Measurements from ENCODE around the gene MRAP. TPM values are rescaled to one million over a fixed set of nuclear protein-coding genes. Genes with fewer than 3 reads are reported as not detected.

MRAP gene
- polyA plus RNA-seq, 1 donor from 2014 or later: not detected

DNA sequence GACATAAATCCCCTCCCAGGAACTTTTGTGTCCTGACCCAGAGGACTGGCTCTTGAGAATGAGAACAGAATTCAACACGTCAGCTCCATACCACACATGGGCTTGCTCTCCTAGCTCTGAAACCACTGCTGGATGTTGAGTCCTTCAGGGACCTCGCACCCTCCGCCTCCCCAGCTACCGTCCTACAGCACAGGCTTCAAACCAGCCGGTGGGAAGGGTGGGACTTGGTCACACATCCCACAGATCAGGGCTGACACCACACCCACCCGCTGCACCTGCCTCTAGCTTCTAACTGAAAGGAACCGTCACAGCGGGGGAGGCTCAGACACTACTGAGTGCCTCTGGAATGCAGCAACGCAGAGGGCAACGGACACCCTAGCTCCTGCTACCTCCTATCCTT is 24.0 kb downstream of the MRAP start:
- Mint-ChIP-seq H3K4me3 (no peak overlapping the region), H3K36me3 (peaks cover 17% of the 10 kb centered on the region), H3K27ac (no peak overlapping the region), H3K27me3 (no peaks in the 10 kb centered on the region), H3K9me3 (peaks cover 0 to 2% (median 0%) of the 10 kb centered on the region in 3 donors), H3K4me1 (no peaks in the 10 kb centered on the region)

DNA sequence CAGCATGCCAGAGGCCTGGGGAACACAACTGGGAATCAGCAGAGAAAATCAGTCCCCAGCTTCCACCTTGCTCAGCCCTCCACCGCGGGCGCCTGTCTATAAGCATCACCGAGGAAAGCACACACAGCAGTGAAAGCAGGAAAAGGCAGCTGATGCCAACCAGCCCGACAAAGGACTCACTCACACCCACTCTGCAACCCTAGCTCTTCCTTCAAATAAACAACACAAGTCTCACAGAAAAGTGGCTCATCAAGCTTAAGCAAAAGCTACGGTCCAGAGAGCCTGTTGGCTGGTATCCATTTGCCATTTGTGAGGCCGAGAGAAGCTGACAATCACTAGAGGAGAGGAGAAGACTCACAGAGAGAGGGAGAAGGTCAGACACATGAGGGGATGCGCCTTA is 27.1 kb downstream of the MRAP start:
- H3K36me3 Mint-ChIP-seq: peaks cover 24% of the 10 kb centered on the region
- H3K9me3 Mint-ChIP-seq: peaks cover 0 to 4% (median 0%) of the 10 kb centered on the region in 3 donors
- H3K4me3 Mint-ChIP-seq: no peak overlapping the region

DNA sequence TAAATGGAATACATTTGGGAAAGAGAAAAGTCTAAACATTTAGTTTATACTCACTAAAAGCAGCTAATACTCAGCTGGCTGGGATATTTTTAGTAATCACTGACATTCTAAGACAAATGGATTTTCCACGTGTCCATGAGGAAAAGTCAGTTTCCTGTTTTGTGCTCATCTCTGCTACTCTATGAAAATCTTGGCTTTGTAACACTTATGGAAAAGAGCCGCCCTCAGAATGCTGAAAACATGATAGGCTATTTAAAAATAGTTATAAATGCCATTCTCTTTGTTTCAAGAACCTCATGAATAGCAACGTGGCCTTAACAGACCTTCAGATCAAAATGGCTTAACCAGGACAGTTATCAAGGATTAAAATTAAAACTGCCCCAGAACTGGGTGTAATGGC is 29.9 kb downstream of the MRAP start:
- H3K4me3 Mint-ChIP-seq: no peak overlapping the region
- peaks cover 36% of the 10 kb centered on the region for H3K36me3 Mint-ChIP-seq
- H3K9me3 Mint-ChIP-seq: peaks cover 0 to 9% (median 1%) of the 10 kb centered on the region in 3 donors
- peaks cover 5% of the 10 kb centered on the region in 3 donors for H3K4me1 Mint-ChIP-seq
- no peaks in the 10 kb centered on the region for H3K27me3 Mint-ChIP-seq
- H3K27ac Mint-ChIP-seq: no peak overlapping the region

More for the DNA sequence above, 27.1 kb downstream of the MRAP start:
- Mint-ChIP-seq H3K4me1 (no peaks in the 10 kb centered on the region), H3K27me3 (no peaks in the 10 kb centered on the region), H3K27ac (no peak overlapping the region)

DNA sequence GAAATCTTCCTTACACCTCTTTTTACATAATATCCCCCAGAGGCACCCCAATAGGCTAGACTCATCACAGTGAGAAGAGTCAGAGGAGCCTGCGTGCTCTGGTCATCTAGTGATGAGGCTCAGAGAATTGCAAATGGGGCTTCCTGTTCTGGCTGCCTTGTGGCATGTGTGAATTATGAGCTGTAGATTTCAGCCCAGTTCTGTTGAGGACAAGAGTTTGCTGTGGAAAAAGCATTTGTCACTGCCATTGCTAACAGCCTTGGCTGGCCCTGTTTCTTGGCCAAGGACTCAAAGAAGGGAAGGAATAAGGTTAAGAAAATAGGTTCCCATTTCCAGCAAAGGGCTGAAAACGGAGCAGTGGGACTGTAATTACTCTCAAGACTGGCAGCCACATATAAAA is 30.7 kb downstream of the MRAP start:
- Mint-ChIP-seq H3K9me3 (peaks cover 0 to 9% (median 1%) of the 10 kb centered on the region in 3 donors), H3K4me1 (peaks cover 5% of the 10 kb centered on the region in 3 donors), H3K36me3 (peaks cover 31% of the 10 kb centered on the region), H3K27ac (no peak overlapping the region), H3K27me3 (no peaks in the 10 kb centered on the region), H3K4me3 (no peak overlapping the region)

DNA sequence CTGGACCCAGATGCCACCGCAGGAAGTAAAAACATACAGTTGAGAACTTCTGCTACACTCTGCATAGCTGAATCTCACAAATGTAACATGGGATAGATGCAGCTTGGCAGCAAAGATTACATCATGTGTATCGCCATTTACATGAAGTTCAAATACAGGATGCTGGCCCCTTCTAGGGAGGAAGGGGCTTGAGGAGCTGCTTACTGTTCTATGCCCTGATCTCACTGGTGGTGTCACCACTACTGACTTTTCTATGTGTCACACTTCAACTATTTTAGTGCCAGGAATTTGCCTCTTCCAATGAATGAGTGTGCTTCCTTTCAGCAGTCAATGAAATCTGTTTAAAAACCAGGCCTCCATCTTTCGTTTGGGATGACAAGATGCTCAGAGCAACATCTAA is 31.1 kb downstream of the MRAP start:
- Mint-ChIP-seq H3K4me1 (peaks cover 5% of the 10 kb centered on the region in 3 donors), H3K36me3 (peaks cover 31% of the 10 kb centered on the region), H3K4me3 (no peak overlapping the region), H3K27ac (no peak overlapping the region), H3K9me3 (peaks cover 0 to 9% (median 1%) of the 10 kb centered on the region in 3 donors), H3K27me3 (no peaks in the 10 kb centered on the region)

DNA sequence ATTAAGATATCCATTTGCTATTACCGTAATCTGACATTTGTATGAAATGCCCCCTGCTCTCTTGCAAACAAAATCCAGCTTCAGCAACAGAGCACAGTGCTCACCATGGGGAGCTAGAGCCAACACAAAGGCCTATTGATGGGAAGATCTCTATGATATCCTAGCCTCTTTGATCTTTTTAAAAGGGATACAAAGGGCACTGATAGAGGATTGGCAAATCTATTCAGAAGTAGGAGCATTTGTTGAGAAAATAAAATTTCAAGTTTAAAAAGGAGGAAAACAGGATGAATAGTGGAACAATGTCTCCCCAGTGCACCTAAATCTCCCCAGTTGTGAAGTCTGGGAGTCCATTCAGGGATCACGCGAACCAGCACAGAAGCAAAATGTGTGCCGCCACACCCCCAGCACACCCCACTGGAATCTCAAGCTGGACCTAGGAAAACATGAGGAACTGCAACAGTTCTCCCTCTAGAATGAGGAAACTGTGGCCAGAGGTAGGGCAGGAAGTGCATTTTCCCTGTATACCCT is 32.2 kb downstream of the MRAP start:
- peaks cover 5% of the 10 kb centered on the region in 3 donors for H3K4me1 Mint-ChIP-seq
- peaks cover 34% of the 10 kb centered on the region for H3K36me3 Mint-ChIP-seq
- no peaks in the 10 kb centered on the region for H3K27me3 Mint-ChIP-seq
- peaks cover 0 to 9% (median 1%) of the 10 kb centered on the region in 3 donors for H3K9me3 Mint-ChIP-seq
- H3K4me3 Mint-ChIP-seq: no peak overlapping the region
- no peak overlapping the region for H3K27ac Mint-ChIP-seq

DNA sequence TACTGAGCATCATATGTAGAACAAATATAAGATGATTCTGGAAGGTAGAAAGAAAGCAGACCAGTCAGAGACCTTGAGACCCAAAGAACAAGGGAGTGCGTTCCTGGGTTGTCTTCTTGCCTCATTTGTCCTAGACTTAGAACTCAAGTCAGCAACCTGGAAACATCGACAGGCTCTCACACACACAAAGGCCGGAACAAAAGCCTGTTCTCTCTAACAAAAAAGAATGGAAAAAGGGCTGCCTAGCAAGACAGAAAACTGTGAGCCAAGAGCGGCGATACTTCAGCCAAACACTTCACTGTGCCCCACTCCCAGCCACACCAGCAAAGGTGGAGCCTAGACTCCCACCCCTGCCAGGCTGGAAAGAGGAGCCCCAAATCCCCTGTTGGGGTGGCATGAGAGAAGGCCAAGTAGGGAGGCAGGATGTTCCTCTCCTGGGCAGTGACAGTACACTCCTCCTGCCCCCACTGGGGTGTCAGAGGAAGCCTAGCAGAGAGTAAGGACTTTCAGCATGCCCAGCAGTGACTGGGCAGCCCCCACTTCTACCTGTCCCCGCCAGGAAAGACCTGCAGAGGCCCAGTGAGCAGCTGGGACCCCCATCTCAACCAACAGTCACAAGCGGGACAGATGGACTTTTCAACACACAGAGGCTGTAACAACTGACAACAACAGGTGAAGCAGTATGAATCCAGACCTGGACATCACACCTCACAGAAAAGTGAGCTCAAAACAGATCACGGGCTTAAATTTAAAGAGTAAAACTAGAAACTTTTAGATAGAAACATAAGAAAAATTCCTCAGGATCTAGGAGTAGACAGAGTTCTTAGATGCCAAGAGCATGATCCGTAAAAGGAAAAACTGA is 33.0 kb downstream of the MRAP start:
- H3K4me3 Mint-ChIP-seq: no peak overlapping the region
- H3K27ac Mint-ChIP-seq: no peak overlapping the region
- peaks cover 5% of the 10 kb centered on the region in 3 donors for H3K4me1 Mint-ChIP-seq
- H3K27me3 Mint-ChIP-seq: no peaks in the 10 kb centered on the region
- peaks cover 0 to 9% (median 1%) of the 10 kb centered on the region in 3 donors for H3K9me3 Mint-ChIP-seq
- peaks cover 29% of the 10 kb centered on the region for H3K36me3 Mint-ChIP-seq

DNA sequence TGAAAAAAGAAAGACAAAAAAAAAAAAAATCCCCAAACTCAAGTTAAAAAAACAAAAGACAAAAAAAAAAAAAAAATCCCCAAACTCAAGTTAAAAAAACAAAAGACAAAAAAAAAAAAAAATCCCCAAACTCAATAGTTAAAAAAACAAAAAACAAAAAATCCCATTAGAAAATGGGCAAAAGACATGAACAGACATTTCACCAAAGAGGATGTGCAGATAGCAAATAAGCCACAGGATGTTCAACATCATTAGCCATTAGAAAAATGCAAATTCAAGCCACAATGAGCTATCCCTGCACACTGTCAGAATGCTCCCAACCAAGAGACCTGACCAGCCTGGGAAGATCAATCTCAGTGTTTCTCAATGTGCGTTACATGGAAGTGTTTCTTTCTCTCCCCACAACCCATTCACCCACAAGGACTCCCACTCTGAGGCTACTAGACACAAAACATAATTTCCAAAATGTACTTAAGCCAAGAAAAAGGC is 33.9 kb downstream of the MRAP start:
- H3K4me3 Mint-ChIP-seq: no peak overlapping the region
- peak overlapping the region in 1 of 3 donors; percentile 73 for H3K27ac Mint-ChIP-seq
- H3K36me3 Mint-ChIP-seq: peaks cover 27% of the 10 kb centered on the region
- H3K4me1 Mint-ChIP-seq: peaks cover 5% of the 10 kb centered on the region in 3 donors
- no peaks in the 10 kb centered on the region for H3K27me3 Mint-ChIP-seq
- peaks cover 0 to 9% (median 1%) of the 10 kb centered on the region in 3 donors for H3K9me3 Mint-ChIP-seq

DNA sequence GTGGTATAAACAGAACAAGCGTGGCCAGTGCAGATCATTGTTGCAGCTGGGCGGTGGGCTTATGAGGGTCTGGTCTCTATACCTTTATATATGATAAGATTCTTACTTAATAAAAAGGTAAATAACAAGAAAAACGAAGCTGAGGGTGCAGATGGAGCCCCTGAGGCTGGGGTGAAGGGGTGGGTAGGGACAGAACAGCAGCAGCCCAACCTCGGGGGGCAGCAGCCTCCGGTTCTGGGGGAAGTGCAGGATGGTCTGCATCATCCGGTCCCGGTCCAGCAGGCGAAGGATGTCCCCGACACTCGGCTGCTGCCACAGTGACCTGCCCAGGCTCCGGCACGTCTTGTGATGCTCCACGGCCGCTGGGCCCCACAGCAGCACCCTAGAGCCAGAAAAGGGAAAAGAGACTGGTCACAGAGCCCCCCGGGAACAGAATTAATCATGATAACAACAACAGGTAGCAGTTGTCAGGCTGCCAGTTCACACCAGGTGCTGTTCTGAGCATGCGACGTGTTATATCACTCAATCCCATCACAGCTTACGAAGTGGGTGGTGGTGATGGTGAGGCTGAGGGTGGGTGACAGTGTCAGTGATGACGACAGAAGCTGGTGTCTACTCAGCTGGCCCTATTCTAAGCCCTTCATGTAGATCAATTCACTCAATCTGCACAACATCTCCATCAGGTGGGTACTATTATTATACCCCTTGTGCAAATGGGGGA is 35.5 kb downstream of the MRAP start:
- no peak overlapping the region for H3K27ac Mint-ChIP-seq
- peaks cover 0 to 5% (median 1%) of the 10 kb centered on the region in 3 donors for H3K9me3 Mint-ChIP-seq
- H3K36me3 Mint-ChIP-seq: peaks cover 21% of the 10 kb centered on the region

DNA sequence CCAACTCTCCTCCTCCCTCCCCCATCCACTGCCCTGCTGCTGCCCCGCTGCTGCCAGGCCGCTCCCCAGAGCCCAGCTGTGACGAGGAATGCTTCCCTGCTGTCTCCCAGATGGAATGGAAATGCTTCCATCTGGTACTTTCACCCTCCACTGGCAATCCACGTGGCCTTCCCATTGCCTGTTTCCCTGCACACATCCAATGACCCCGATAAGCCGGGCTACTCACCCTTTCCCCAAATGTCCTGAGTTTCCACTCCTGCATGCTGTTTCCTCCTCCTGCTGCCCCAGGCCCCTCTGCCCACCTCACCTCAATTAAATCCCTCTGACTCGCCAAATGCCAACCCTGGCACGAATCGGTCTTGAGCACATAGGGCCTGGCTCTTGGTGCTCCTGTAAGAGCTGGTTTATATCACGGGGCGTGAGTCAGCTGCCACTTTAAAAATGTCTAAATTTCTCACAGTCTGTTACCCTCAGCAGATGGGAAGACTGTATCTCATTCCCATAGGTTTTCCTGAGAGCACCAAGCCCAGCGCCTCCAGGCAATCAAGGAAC is 36.4 kb downstream of the MRAP start:
- Mint-ChIP-seq H3K27ac (no peak overlapping the region), H3K4me1 (peaks cover 5% of the 10 kb centered on the region in 3 donors), H3K4me3 (no peak overlapping the region), H3K27me3 (no peaks in the 10 kb centered on the region), H3K9me3 (peaks cover 0 to 5% (median 1%) of the 10 kb centered on the region in 3 donors), H3K36me3 (peaks cover 20% of the 10 kb centered on the region)

More for the DNA sequence above, 35.5 kb downstream of the MRAP start:
- H3K27me3 Mint-ChIP-seq: no peaks in the 10 kb centered on the region
- H3K4me3 Mint-ChIP-seq: no peak overlapping the region
- peaks cover 5% of the 10 kb centered on the region in 3 donors for H3K4me1 Mint-ChIP-seq

DNA sequence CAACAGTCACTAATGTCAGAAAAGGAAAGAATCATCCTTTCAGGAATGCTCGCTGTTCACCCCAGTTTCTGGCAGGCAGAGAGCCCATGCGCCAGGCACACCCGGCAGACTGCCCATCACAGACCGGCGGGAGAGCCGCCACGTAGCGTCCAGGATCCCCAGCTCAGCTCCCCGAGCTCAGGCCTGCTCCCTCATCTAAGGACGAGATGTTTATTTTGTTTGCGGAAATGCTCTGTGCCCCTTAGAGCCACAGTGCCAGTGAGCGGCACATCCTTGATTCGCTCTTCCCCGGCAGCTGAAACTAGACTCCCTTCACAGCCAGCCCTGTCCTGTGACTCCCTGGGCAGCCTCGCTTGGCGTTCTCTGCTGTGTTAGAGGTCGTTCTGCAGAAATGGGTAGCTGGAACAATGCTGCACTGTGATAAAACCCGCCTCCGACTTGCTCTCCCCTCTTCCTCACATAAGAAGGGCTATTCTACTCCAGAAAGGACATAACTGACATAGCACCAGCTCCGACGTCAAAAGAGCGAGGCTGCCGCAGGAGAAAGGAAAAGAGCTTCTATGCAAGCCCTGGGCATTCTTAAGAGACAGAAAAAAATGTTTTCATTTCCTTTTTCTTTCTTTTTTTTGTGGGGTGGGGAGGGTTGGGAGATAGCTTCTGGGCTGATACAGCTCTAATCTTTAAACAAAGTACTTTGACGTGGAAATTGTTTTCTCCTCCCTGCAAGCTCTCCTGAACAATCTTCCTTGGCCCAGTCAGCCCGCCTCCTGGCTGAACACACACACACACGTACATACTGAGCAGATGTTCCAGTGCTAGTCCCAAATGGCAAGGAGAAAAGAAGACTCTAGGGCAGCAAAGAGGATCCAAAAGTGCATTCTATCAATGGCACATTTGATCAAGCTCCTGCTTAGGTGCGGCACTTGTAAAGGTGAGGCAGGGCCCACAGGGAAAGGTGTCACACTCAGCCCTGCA is 37.2 kb downstream of the MRAP start:
- Mint-ChIP-seq H3K27me3 (no peaks in the 10 kb centered on the region), H3K27ac (no peak overlapping the region), H3K9me3 (peaks cover 0 to 5% (median 1%) of the 10 kb centered on the region in 3 donors), H3K4me3 (no peak overlapping the region), H3K36me3 (peaks cover 20% of the 10 kb centered on the region), H3K4me1 (peaks cover 5% of the 10 kb centered on the region in 3 donors)

DNA sequence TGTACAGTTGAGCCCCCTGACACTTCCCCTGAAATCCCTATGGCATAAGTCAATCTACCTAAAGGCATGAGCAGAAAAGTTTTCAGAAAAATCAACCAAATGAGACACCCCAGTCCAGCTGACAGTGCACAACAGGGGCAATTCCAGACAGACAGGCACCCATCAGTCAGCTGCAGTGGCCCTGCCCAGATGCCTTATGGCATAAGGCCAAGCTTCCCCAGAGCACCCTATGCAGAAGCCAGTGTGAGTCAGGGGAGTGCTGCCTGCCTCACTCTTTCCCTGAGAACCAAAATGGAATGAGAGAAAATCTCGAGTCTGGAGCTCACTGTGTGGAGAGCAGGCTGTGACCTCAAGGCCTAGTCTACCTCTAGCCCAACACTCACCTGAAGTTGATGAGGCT is 38.1 kb downstream of the MRAP start:
- peaks cover 5% of the 10 kb centered on the region in 3 donors for H3K4me1 Mint-ChIP-seq
- H3K27ac Mint-ChIP-seq: no peak overlapping the region
- no peaks in the 10 kb centered on the region for H3K27me3 Mint-ChIP-seq
- peaks cover 20% of the 10 kb centered on the region for H3K36me3 Mint-ChIP-seq
- H3K4me3 Mint-ChIP-seq: no peak overlapping the region
- H3K9me3 Mint-ChIP-seq: peaks cover 0 to 5% (median 1%) of the 10 kb centered on the region in 3 donors

DNA sequence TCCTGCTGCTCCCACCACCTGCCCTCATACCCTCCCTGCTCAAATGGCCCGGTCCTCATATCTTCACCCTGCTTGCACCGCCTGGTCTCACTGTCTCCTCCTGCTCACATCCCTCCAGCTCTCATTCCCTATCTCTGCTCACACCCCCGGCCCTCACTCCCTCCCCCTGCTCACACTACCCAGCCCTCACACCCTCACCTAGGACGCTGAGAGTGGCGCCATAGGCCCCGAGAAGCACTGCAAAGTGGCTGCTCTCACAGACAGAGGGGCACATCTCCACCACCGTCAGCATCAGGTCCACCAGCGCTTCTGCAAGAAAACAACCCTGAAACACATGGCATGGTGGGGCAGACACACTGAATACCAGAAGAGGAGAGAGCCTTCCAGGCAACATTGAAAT is 38.6 kb downstream of the MRAP start:
- Mint-ChIP-seq H3K9me3 (peaks cover 0 to 5% (median 1%) of the 10 kb centered on the region in 3 donors), H3K4me1 (peaks cover 5% of the 10 kb centered on the region in 3 donors), H3K27me3 (no peaks in the 10 kb centered on the region), H3K27ac (no peak overlapping the region), H3K4me3 (no peak overlapping the region), H3K36me3 (peaks cover 18% of the 10 kb centered on the region)

Measured in IgD-negative memory B cell (primary cell).